HG02678 (cell line): ENCODE data around the gene UBAC1.
"Not testable (repeated sequence)": the region's sequence is repeated elsewhere in the genome, so short reads cannot be mapped to it uniquely, and the experiment has no call there.

ENCODE experiments used
- ATAC-seq: cut with Tn5 transposase; IDR thresholded peaks from one replicate; pipeline ENCODE4 v1.9.1; 2021; ENCODE audit warnings: mild to moderate bottlenecking, moderate library complexity; ENCODE audit not compliant: unreplicated experiment

The UBAC1 gene

DNA sequence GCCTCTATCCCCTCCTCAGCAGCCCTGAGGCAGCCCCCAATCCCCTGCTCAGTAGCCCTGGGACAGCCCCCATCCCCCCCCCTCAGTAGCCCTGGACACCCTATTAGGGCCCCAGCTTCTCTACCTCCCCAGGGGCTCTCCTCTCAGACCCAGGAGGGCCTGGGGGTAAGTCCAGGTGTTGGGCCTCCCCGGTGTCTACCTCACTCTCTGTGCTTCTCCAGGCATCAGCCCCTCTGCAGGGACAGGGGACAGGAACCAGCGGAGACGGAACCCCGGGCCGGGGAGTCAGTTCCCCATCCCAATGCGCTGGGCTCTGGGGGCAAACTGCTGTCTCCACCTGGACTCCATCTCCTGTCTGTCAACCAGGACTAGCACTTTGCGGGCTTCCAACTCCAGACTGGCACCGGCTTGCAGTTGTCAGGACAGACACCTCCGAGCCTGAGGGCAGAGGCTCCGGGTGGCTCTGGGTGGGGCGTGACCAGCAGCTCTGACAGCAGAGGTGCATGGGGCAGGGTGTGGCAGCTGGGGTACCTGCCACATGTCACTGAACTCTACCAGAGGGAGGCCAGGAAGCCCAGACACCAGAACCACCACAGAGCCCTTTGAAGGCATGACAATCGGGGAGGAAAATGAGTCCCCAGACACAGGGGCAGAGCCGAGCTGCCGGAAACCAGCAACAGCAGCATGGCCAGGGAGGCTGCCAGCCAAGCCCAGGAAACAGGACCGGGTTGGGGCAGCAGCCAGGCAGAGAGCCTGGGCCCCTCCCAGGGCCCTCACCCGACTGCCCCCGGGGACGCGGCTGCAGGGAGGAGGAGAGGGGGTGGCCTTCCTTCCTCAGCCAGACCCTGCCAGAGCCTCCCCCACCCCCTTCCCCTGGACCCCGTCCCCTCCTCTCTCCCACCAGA is 17.7 kb upstream of the UBAC1 start:
- no peak for ATAC-seq

DNA sequence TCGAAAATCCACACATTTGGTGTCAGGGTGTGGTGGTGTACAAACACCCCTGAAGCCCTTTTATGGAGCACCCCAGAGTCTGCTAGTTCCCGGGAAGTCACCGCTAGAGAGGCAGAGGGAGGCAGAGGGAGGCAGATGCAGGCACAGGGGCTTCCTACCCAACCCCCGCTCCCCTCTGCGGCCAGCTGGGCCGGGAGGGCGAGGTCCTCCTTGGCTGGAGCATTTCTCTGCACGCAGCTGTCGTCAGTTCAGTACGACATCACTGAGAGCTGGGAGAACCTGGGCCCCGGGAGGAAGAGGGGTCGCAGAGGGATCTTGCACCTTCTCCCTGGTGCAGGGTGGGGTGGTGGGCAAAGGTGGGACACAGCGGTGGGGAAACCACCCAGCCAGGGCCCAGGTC is 15.8 kb upstream of the UBAC1 start:
- ATAC-seq: no peak

DNA sequence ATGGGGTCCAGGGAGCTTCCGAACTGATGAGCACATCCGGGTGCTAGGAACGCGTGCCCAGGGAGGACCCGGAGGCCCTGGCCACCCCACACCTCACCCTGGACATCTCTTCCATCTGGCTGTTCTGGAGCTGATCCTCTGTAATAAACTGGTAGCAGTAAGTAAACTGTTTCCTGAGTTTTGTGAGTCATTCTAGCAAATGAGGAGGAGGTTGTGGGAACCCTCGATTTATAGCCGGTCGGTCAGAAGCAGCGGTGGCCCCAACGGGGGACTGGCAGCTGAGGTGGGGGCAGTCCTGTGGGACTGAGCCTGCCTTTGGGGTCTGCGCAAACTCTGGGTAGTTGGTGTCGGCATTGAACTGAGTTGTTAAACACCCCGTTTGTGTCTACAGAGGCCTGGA is 15.4 kb upstream of the UBAC1 start:
- no peak for ATAC-seq

DNA sequence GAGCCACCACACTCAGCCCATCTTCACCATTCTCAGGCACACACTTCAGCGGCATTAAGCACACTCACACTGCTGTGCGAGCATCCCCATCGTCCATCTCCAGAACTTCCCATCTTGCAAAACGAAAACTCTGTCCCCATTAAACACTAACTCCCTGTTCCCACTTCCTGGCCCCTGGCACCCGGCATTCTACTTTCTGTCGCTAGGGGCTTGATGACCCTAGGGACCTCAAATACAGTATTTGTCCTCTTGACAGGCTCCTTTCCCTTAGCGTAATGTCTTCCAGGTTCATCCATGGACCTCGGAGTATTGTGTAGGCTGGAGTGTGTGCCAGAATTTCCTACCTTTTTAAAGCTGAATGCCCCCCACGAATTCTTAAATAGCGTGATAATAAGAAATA is 14.7 kb upstream of the UBAC1 start:
- ATAC-seq: no peak

DNA sequence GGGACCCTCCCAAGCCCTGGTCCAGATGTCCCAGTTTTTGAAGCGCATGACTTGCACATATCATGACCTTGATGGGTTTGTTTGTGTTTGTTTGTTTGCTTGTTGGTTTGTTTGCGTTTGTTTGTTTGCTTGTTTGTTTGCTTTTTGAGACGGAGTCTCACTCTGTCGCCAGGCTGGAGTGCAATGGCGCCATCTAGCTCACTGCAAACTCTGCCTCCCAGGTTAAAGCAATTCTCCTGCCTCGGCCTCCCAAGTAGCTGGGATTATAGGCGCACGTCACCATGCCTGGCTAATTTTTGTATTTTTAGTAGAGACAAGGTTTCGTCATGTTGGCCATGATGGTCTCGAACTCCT is 13.0 kb upstream of the UBAC1 start:
- ATAC-seq: no peak

DNA sequence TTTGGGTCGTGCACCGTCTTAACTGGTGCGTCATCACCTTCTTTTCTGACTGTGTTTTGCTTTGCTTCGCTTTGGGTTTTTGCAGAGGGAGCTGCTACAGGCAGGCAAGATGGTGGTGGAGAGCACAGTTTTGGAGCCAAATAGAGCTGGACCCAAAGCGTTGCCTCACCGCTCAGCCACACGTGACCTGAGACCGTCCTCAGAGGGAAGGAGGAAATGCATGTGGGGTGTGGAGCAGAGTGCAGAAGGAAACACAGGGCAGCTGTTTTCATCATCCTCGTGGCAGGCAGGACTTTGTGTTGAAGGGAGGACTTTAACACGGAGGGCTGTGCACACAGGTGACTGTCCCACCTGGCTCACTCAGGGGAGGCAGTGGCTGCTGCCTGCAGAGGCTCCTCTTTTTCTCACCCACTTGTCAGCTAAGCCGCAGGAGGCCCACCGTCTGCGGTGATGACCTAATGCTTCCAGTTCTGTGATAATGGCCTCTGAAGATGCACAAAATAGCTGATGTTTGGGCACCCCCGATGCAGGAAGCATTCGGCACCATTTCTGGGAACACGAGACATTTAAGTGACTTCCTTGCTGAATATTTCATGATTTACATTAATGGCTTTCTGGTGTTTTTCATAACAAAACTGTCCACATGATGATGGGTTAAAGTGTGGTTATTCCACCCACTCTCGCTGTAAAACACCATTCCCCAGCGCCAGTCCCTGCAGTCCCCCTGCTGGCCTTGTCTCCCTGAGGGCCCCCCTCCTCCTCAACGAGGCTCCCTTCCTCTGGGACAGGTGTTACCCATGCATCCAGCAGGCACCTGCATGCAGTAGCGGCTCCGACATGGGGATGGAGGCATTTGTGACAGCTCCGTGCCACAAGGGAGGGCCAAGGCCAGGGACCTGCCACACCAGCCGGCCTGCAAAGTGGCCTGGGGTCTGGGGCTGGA is 12.4 kb upstream of the UBAC1 start:
- no peak for ATAC-seq

DNA sequence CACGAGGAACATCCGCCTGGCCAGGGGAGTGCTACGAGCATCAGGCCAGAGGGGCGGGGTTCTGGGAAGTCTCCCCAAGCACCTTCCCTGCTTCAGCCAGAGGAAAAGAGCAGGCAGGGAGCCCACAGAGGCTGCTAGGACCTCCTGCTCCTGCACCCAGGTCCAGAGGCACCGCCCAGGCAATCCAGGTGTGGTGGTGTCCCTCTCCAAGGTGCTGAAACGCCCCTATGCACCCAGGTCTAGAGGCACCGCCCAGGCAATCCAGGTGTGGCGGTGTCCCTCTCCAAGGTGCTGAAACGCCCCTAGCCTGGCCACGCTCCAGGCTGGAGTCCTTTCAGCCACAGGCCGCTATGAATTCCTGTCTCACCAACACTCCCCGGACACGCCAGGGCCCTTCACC is 10.7 kb upstream of the UBAC1 start:
- ATAC-seq: no peak

DNA sequence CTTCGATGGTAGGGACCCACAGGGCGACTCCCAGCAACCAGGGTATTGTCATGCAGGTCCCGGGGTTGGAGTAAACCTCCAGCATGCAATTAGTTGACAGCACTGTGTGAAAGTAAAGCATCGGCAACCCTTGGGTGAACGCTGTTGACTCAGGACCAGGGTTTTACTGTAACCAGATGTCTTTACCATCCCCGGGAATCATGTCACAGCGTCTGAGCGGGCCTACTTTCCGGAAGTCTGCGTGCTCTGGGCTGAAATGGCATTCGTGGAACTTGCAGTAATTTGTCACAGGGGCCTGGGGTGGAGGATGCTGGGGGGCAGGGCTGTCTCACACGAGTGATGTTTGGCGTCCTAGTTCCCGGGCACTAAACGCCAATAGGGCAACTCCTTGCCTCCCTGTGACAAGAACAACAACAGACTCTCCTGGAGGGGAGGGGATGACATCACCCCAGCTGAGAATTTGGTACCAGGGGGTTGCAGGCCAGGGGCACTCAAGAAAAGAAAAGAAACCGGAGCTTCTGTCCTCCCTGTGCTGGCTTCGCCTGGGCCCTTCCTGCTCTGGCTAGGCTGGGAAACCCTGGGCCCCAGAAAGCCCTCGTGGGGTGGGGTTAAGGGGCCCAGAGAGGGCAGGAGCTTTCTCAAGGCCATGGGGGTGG is 10.1 kb upstream of the UBAC1 start:
- ATAC-seq: no peak

DNA sequence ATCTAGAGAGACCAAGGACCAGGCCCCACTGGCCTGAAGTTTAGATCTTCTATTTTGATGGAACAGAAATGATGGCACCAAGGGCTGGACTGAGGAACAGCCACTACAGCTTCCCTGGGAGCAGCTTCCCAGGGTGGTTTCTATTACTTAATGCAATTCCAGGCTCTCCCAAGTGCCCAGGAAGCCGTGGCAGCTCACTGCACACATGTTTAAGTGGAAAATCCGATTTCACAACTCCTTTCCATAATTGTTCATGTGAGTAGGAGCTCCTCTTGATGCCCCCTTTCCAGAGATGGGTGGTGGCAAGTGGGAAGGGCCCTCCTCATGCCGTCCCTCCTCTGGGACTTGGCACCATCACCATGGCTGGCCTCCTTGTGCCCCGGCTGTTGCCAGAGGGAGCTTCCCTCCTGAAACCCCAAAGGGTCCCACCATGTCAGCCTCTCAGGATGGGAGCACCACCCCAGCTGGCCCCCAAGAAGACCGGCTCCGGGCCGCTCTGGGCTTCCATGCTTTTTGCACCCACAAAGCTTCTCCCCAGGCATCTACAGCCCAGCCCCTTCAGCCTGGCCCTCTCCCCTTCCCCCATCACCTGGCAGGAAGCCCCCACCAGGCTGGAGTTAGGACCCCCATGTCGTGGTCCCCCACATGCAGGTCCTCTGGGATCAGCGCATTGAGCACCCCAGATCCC is 9.1 kb upstream of the UBAC1 start:
- ATAC-seq: no peak

DNA sequence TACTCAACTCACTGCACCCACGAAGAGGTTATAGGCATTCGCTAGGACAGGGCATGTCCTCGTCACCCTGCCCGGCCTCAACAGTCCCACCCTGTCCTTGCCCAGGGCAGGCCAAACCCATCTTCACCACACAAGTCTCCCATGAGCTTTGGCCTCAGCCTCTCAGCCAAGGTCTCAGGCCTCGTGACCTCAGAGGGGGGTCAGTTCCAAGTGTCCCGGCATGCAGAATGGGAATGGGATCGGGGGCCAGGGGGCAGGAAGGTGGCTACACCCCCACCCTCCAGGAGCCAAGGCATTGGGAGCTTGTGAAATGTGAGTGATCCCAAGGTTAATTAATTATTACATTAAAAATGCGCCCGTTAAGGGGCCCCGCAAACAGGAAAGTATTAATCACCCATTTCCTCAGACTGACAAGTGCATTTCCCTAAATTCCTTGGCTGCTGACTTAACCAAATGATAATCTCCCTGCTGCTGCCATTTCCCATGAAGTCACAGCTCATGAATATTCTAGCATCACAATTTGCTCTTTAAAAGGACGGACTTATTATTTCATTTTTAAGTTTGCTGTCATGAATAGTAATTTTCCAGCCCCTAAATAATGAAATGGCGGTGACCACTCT is 8.0 kb upstream of the UBAC1 start:
- no peak for ATAC-seq

DNA sequence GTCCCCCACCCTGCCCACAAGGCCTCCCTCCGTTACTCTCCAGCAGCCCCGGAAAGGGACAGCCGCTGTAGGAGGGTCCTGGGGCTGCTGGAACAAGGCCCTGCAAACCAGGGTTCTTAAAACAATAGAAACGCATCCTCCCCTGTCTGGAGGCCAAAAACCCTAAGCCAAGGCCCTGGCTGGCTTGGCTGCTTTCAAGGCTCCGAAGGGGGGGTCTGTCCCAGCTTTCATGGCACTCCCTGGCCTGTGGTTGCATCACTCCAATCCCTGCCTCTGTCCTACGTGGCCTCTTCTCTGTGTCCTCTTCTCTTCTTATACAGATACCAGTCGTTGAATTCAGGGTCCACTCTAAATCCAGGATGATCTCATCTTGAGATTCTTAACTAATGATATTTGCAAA is 7.4 kb upstream of the UBAC1 start:
- no peak for ATAC-seq

DNA sequence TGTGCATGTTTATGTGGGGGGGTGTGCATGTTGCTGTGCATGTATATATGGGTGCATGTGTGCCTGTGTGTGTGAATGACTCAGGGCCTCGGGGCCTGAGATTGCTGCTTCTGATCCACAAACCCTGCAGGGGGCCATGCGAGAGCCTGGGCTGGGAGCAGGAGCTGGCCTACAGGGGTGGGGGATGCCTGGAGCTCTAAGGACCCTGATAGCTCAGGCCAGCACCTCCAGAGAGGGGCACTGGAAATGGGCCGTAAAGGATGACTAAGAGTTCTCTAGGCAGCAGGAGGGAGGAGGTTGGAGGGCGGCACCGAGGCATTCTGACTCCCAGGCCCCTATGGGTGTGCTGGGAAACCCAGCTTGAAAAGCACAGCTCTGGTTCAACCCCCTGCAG is 6.9 kb upstream of the UBAC1 start:
- ATAC-seq: no peak

DNA sequence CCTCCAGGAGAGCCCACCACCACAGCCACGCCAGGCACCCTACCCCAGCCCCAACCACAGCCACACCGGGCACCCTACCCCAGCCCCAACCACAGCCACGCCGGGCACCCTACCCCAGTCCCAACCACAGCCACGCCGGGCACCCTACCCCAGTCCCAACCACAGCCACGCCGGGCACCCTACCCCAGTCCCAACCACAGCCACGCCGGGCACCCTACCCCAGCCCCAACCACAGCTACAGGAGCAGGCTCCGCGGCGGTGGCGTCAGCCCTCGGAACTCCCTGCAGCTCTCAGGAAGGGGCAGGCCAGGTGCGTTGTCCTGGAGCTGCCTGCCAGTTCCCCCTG is 5.7 kb upstream of the UBAC1 start:
- not testable (repeated sequence) for ATAC-seq

DNA sequence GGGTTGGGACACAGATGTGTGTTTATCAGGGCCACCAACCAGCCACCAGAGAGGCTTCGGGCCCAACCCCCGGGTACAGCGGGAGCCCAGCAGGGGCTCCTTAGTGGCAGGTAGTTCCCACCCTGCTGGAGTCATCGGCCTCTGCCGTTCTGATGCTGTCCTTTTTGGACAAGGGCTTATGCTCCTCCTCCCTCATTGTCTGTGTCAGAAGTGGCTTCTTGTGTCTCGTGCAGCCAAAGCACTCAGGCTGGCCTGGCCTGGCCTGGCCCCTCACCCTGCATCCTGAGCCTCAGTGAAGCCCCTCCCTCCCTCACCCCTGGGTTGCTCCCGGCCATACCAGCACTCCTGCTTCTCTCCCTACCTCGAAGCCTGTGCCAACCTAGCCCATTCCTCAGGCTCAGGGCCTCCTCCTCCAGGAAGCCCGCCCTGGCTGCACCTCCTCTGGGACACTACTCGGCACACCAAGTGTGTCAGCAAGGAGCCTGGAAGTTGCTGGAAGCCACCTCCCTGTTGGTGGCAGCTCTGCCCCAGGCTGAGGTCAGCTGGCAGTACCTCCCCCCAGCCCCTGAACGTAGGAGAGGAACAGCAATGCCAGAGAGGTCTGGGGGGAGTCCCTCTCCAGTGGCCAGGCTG is 4.1 kb upstream of the UBAC1 start:
- no peak for ATAC-seq

DNA sequence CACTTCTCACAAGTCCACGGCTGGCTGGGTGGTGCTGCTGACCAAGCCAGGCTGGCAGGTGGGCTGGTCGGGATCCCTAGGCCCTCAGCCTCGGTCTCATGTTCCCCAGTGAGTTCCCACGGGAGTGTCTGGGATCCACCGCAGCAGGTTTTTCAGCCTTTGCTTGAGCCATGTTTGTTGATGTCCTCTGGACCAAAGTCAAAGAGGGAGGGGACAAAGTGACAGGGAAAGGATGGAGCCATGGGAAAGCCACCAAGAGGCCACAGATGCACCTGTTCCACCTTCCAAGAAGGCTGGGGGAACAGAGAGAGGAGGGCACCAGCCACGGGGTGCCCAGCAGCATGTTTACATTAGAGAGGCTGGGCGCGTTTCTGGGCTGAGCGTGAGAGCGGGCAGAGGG is 2.8 kb upstream of the UBAC1 start:
- ATAC-seq: no peak

DNA sequence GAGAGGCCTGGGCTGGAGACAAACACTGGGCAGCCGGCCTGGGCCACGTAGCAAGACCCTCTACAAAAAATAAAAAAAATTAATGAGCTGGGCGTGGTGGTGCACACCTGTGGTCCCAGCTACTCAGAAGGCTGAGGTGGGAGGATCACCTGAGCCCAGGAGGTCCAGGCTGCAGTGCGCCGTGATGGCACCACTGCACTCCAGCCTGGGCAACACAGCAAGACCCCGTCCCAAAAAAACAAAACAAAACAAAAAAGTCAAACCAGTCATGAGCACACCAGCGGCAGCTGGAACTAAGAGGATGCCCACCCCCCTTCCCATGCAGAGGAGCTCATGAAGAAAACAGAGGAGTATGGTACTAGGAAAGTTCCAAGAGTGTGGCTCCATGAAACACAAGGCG is 2.2 kb upstream of the UBAC1 start:
- ATAC-seq: no peak

DNA sequence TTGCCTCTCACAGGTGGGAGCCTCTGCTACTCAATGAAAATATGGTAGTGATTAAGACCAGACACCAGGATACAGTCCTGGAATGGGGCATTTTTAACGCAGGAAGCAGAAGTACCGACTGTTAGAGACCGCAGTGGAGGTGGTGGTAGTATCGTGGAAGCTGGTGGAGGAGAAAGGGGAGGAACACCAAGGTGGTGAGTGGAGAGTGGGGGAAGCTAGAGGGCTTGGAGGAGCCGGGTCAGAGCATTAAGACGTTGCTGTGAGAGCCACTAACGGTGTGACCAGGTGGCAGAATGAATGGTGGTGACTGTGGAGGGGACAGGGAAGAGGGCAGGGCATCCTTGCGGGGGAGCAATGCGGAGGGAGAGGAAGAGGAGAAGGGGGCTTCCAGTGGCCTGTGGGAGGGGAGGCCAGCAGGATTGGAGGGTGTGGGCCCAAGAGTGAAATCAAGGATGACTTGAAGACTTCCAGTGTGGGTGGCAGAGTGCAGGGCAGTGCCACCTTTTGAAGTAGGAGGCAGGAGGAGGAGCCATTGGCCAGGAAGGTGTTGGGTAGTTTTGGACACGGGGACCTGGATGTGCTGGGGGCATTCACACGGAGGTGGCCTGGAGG is 1.6 kb upstream of the UBAC1 start:
- ATAC-seq: no peak

DNA sequence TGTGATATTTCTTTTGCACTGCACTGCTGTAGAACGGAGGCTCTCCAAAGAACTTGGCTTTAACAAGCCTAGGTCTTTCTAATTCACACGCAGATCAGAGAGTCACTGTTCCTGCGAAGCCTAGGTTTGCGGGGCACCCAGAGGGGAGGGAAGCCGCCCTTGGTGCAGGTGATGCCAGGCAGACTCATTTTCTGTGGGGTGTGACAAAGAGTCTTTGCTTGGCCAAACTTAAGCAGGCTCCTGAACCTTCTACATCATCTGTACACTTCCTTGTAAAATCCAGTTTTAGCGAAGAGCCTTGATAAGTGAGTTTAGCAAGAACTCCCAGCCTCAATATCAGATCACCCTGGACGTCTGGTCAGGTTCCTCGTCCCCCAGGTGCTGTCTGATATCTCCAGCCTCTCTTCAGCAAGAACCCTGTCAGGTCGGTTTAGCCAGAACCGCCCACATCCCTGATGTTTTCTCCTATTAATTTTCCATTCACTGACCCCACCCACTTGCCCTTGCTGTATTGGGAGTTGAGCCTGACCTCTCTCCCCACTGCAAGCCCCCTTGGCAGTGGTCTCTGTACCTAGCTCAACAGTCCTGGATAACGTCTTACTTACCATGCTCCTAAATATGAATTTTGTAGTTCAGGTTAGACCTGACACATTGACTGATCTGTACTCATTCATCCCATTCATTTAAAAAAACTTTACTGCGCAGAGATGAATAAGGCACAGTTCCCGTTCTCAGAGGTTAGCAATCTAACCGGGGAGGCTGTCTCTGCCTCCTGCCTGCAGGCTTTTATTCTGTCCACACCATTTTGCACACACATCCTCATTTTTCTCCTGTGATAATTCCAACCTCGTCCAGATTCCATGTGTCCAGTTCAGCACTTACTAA is 880 bp upstream of the UBAC1 start:
- ATAC-seq: no peak
